ENCODE data around the gene SLC25A51.

The SLC25A51 gene, protein sequence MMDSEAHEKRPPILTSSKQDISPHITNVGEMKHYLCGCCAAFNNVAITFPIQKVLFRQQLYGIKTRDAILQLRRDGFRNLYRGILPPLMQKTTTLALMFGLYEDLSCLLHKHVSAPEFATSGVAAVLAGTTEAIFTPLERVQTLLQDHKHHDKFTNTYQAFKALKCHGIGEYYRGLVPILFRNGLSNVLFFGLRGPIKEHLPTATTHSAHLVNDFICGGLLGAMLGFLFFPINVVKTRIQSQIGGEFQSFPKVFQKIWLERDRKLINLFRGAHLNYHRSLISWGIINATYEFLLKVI

DNA sequence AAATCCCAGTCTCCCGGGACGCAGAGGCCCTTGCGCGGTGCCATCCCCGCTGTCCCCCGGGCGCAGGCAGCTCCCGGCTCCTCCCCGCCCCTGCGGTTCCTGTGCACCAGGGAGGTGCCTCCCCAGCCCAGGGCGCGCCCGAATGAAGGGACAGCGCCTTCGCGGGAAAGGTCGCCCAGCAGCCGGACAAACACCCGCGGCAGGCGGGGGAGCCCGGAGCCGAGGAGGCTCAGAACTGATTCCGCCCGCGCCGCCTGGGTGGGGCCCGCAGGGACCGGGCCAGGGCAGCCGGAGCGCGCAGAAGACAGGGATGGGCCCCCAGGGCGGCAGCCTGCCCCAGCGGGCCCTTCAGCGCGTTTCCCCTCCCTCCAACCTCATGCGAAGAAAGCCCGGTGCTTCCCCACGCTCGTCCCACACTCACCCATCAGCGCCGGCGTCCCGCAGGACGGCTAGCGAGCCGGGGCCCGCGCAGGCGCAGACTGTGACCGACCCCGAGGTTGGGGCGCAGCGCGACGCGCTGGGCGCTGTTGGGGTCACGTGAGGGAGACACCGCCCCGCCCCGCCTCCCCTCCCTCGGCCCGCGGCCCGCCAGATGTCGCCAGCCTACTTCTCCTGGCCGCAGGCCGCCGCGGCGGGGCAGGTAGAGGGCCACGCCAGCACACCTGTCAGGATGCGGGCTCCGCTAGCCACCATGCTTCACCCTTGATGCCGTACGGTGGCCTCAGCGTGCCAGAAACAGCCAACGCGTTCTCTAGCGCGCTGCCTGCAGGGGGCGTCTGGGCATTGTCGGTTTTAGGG lies at the start of gene SLC25A51:
SLC25A51 (minus strand) TSS at position 481 of the 798 bp plus-strand sequence. CDS start 15,577 bp downstream, outside the sequence.
- Histone ChIP-seq H2AFZ (ENCODE audit: low read length) (peak within 1 kb of the TSS; percentile 91), H3K79me2 (ENCODE audit: insufficient read depth, low read length) (peaks cover 35% of the 10 kb centered on the region), H3K36me3 (ENCODE audit: insufficient read depth, low read length) (peaks cover 4% of the 10 kb centered on the region; the same call in 1 of the 2 replicates), H3K4me3 (ENCODE audit: low read length, poor library complexity, severe bottlenecking) (peak within 1 kb of the TSS; percentile 86), H3K4me2 (ENCODE audit: low read depth, low read length, poor library complexity, severe bottlenecking) (peak within 1 kb of the TSS; percentile 98), H3K9me2 (replicated peaks; ENCODE audit: low read depth, low read length) (no peaks in the 10 kb centered on the region), H3K27me3 (ENCODE audit: insufficient read depth, low read length, poor library complexity, severe bottlenecking) (no peaks in the 10 kb centered on the region), H4K20me1 (ENCODE audit: insufficient read depth, low read length, poor library complexity, severe bottlenecking) (peaks cover 18% of the 10 kb centered on the region), H3F3A (ENCODE audit: low read depth) (no peaks in the 10 kb centered on the region), H3K9ac (ENCODE audit: low read depth, low read length, poor library complexity, severe bottlenecking) (peak within 1 kb of the TSS; percentile 75), H3K9me3 (ENCODE audit: insufficient read depth, low read depth, low read length) (no peaks in the 10 kb centered on the region), H3K4me1 (ENCODE audit: insufficient read depth, low read length, poor library complexity, severe bottlenecking) (peaks cover 22% of the 10 kb centered on the region)
- TF ChIP-seq EZH2phosphoT487 (IDR thresholded peaks at IDR 0.05; ENCODE audit: borderline replicate concordance): no peak
- TF ChIP-seq, protein P1, sequence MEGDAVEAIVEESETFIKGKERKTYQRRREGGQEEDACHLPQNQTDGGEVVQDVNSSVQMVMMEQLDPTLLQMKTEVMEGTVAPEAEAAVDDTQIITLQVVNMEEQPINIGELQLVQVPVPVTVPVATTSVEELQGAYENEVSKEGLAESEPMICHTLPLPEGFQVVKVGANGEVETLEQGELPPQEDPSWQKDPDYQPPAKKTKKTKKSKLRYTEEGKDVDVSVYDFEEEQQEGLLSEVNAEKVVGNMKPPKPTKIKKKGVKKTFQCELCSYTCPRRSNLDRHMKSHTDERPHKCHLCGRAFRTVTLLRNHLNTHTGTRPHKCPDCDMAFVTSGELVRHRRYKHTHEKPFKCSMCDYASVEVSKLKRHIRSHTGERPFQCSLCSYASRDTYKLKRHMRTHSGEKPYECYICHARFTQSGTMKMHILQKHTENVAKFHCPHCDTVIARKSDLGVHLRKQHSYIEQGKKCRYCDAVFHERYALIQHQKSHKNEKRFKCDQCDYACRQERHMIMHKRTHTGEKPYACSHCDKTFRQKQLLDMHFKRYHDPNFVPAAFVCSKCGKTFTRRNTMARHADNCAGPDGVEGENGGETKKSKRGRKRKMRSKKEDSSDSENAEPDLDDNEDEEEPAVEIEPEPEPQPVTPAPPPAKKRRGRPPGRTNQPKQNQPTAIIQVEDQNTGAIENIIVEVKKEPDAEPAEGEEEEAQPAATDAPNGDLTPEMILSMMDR (conservative IDR thresholded peaks at IDR 0.05; ENCODE audit: low read length): peak; percentile 88

DNA sequence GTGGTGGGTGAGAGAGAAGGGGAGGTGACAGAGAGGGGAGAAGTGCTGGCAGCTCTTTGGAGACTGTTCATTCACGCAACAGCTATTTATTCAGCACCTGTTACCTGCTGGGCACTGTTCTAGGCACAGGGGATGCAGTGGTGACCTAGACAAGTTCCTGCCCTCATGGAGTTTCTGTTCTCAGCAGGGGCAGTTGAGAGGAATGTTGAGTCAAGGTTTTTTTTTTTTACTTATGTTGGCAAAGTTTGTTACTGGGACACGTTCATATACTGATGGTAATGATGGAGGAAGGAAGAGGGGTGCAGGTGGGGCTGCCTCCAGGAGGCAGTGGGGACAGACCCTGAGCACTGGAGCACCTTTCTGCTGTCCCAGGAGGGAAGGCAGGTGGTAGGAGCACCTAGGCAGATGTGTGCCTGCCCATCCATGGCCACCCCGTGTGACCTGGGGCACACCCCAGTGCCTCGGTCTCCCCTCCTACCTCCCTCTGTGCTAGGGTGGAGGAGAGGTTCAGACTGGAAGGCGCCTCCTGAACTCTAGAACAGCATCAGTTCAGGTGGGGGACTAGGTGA lies 49.4 kb upstream of the SLC25A51 start:
- no peaks in the 10 kb centered on the region for H3K79me2 ChIP-seq (ENCODE audit: insufficient read depth, low read length)
- H3K9me2 ChIP-seq (replicated peaks; ENCODE audit: low read depth, low read length): no peaks in the 10 kb centered on the region
- H3K9ac ChIP-seq (ENCODE audit: low read depth, low read length, poor library complexity, severe bottlenecking): no peak overlapping the region
- no peak overlapping the region for H2AFZ ChIP-seq (ENCODE audit: low read length)
- no peaks in the 10 kb centered on the region for H3K36me3 ChIP-seq (ENCODE audit: insufficient read depth, low read length)
- H4K20me1 ChIP-seq (ENCODE audit: insufficient read depth, low read length, poor library complexity, severe bottlenecking): no peaks in the 10 kb centered on the region
- H3K4me1 ChIP-seq (ENCODE audit: insufficient read depth, low read length, poor library complexity, severe bottlenecking): no peaks in the 10 kb centered on the region
- TF ChIP-seq, protein P1 (conservative IDR thresholded peaks at IDR 0.05; ENCODE audit: low read length): no peak
- TF ChIP-seq EZH2phosphoT487 (IDR thresholded peaks at IDR 0.05; ENCODE audit: borderline replicate concordance): no peak
- H3K27me3 ChIP-seq (ENCODE audit: insufficient read depth, low read length, poor library complexity, severe bottlenecking): no peaks in the 10 kb centered on the region
- no peak overlapping the region for H3K4me3 ChIP-seq (ENCODE audit: low read length, poor library complexity, severe bottlenecking)
- no peaks in the 10 kb centered on the region for H3K9me3 ChIP-seq (ENCODE audit: insufficient read depth, low read depth, low read length)
- no peaks in the 10 kb centered on the region for H3F3A ChIP-seq (ENCODE audit: low read depth)
- no peak overlapping the region for H3K4me2 ChIP-seq (ENCODE audit: low read depth, low read length, poor library complexity, severe bottlenecking)

DNA sequence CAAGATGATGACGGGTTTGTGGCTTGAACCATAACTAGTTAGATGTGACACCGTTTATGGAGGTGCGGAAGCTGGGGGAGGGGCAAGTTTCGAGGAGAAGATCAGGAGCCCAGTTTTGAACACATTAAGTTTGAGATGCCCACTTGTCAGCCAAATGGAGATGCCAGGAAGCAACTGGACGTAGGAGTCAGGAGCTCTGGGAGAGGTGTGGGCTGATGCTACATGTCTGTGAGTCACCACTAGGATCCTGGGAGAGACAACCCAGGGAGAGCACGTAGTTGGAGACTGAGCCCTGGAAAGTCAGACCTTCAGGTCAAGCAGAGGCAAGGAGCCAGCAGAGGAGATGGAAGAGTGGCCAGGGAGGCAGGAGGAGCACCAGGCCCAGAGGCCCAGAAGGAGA lies 48.8 kb upstream of the SLC25A51 start:
- no peaks in the 10 kb centered on the region for H3K9me3 ChIP-seq (ENCODE audit: insufficient read depth, low read depth, low read length)
- no peaks in the 10 kb centered on the region for H4K20me1 ChIP-seq (ENCODE audit: insufficient read depth, low read length, poor library complexity, severe bottlenecking)
- H3K4me3 ChIP-seq (ENCODE audit: low read length, poor library complexity, severe bottlenecking): no peak overlapping the region
- H3K27me3 ChIP-seq (ENCODE audit: insufficient read depth, low read length, poor library complexity, severe bottlenecking): no peaks in the 10 kb centered on the region
- H3K4me2 ChIP-seq (ENCODE audit: low read depth, low read length, poor library complexity, severe bottlenecking): no peak overlapping the region
- no peaks in the 10 kb centered on the region for H3K79me2 ChIP-seq (ENCODE audit: insufficient read depth, low read length)
- H3K9ac ChIP-seq (ENCODE audit: low read depth, low read length, poor library complexity, severe bottlenecking): no peak overlapping the region
- H3K9me2 ChIP-seq (replicated peaks; ENCODE audit: low read depth, low read length): no peaks in the 10 kb centered on the region
- no peak overlapping the region for H2AFZ ChIP-seq (ENCODE audit: low read length)
- H3K4me1 ChIP-seq (ENCODE audit: insufficient read depth, low read length, poor library complexity, severe bottlenecking): no peaks in the 10 kb centered on the region
- no peaks in the 10 kb centered on the region for H3F3A ChIP-seq (ENCODE audit: low read depth)
- TF ChIP-seq, protein P1 (conservative IDR thresholded peaks at IDR 0.05; ENCODE audit: low read length): no peak
- no peak for TF ChIP-seq EZH2phosphoT487 (IDR thresholded peaks at IDR 0.05; ENCODE audit: borderline replicate concordance)
- H3K36me3 ChIP-seq (ENCODE audit: insufficient read depth, low read length): no peaks in the 10 kb centered on the region

All from Loucy (cell line).